Activated B cell treated with CpG ODN at 0.5 μM for 24 hours (primary cell): Measurements from ENCODE around the gene ARL16. TPM values are rescaled to one million over a fixed set of nuclear protein-coding genes. Genes with fewer than 3 reads are reported as not detected.

ENCODE experiments used
- ATAC-seq: fragments of 200-7000 bp; cut with Tn5 transposase; one replicate; pipeline ENCODE4 v1.10.0; 2021; ENCODE audit warnings: low read depth, mild to moderate bottlenecking, moderate library complexity
- CTCF ChIA-PET: fragments of 350-600 bp; sonication (Branson Sonifier 250); formaldehyde crosslinking; loops from one replicate; lab custom pipeline; 2021; ENCODE audit warnings: antibody characterized with exemption; lab: Charles Lee
- POLR2A ChIA-PET: fragments of 350-600 bp; sonication (Branson Sonifier 250); formaldehyde crosslinking; loops from one replicate; lab custom pipeline; 2021; ENCODE audit warnings: antibody characterized with exemption; lab: Charles Lee
- DNase-seq: peaks from one replicate; pipeline ENCODE4 v3.0.0; 2022
- H3K27ac Mint-ChIP-seq: one replicate; pipeline ENCODE4 v1.8.0; 2020; ENCODE audit warnings: mixed read lengths
- H3K27me3 Mint-ChIP-seq: one replicate; pipeline ENCODE4 v1.8.0; 2021; ENCODE audit warnings: mixed read lengths
- H3K36me3 Mint-ChIP-seq: one replicate; pipeline ENCODE4 v1.8.0; 2021; ENCODE audit warnings: low read depth, mixed read lengths
- H3K4me1 Mint-ChIP-seq: one replicate; pipeline ENCODE4 v1.8.0; 2021; ENCODE audit warnings: mixed read lengths
- H3K4me3 Mint-ChIP-seq: one replicate; pipeline ENCODE4 v1.8.0; 2020; ENCODE audit warnings: mild to moderate bottlenecking, mixed read lengths
- H3K9me3 Mint-ChIP-seq: one replicate; pipeline ENCODE4 v1.8.0; 2020; ENCODE audit warnings: mixed read lengths
- intact Hi-C: fragments of 100-400 bp; cut with micrococcal nuclease; formaldehyde crosslinking; loops from one replicate; pipeline ENCODE4 v1.15.1; 2024
- total RNA-seq: library from RNA; stranded (reverse); gene quantifications from 2 replicates; pipeline ENCODE4 v1.2.3, GENCODE V29; 2022
- TF ChIP-seq, protein P1 (sequence below): fragments of 200-600 bp; IDR thresholded peaks from one replicate; pipeline ENCODE4 v1.8.0; 2022; ENCODE audit warnings: antibody characterized with exemption, mild to moderate bottlenecking

ARL16 gene
- total RNA-seq, 1 donor from 2014 or later, result 33.3 TPM

DNA sequence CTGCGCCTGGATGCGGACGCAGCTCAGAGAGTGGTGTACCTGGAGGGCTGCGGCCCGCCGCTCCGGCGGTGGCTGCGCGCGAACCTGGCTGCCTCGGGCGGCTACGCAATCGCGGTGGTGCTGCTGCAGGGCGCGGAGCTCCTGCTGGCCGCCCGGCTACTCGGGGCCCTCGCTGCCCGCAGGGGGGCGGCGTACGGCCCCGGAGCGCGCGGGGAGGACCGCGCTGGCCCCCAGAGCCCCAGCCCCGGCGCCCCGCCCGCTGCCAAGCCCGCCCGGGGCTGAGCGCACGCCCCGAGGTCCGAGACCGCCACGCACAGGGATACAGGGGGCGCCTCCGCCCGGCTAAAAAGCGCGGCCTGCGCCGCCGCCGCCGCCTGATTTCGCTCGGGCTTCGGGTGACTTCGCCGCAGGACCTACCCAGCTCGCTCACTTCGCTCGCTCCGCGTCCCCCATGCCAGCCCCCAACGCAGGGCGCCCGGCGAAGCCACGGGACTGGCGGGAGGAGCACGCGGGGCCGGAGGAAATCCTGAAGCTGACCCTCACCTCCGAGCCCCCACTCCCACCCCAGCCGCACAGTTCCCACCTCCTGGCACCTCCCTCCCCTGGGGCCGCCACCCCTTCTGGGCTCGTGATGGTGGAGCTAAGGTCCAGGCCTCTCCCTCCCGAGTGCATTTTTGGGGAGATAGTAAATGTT, 35.4 kb downstream of the ARL16 start:
- Mint-ChIP-seq H3K4me1 (peaks cover 8% of the 10 kb centered on the region), H3K27me3 (peaks cover 19% of the 10 kb centered on the region), H3K4me3 (no peak overlapping the region), H3K27ac (no peak overlapping the region), H3K9me3 (no peaks in the 10 kb centered on the region), H3K36me3 (no peaks in the 10 kb centered on the region)
- POLR2A ChIA-PET, result no interaction called here
- TF ChIP-seq, protein P1, sequence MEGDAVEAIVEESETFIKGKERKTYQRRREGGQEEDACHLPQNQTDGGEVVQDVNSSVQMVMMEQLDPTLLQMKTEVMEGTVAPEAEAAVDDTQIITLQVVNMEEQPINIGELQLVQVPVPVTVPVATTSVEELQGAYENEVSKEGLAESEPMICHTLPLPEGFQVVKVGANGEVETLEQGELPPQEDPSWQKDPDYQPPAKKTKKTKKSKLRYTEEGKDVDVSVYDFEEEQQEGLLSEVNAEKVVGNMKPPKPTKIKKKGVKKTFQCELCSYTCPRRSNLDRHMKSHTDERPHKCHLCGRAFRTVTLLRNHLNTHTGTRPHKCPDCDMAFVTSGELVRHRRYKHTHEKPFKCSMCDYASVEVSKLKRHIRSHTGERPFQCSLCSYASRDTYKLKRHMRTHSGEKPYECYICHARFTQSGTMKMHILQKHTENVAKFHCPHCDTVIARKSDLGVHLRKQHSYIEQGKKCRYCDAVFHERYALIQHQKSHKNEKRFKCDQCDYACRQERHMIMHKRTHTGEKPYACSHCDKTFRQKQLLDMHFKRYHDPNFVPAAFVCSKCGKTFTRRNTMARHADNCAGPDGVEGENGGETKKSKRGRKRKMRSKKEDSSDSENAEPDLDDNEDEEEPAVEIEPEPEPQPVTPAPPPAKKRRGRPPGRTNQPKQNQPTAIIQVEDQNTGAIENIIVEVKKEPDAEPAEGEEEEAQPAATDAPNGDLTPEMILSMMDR, result no peak
- CTCF ChIA-PET, result interaction anchor here (0.6 kb wide), 1 partner anchor 135 kb away, joined by 3 read pairs; the partner anchor contains the start of gene ACTG1
- intact Hi-C loops, result no loop called here
- DNase-seq (no peak), ATAC-seq (no peak)

DNA sequence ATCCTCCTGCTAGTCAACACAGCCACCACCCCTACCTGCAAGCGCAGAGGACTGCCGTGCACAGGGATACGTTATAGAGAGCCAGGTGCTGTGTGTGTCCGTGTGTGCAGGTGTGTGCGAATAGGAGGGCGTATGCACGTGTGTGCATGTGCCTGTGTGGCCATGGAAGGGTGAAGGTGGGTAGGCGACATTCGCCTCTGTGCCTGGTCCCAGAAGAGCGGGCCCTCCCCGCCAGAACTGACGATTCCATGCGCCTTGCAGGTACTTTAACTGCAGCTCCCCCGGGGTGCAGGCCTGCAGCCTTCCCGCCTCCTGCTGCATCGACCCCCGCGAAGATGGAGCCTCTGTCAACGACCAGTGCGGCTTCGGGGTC, 36.0 kb downstream of the ARL16 start:
- no peak overlapping the region for H3K27ac Mint-ChIP-seq
- CTCF ChIA-PET, result interaction anchor here (0.6 kb wide), 1 partner anchor 135 kb away, joined by 3 read pairs; the partner anchor contains the start of gene ACTG1
- TF ChIP-seq, protein P1, result no peak
- intact Hi-C loops, result no loop called here
- ATAC-seq (no peak), DNase-seq (no peak)
- no peaks in the 10 kb centered on the region for H3K36me3 Mint-ChIP-seq
- H3K4me1 Mint-ChIP-seq, result peaks cover 2% of the 10 kb centered on the region
- H3K4me3 Mint-ChIP-seq, result no peak overlapping the region
- POLR2A ChIA-PET, result interaction anchor here (0.6 kb wide), 1 partner anchor 16 kb away, joined by 3 read pairs; no protein-coding TSS in a partner anchor
- H3K9me3 Mint-ChIP-seq, result no peaks in the 10 kb centered on the region
- peaks cover 19% of the 10 kb centered on the region for H3K27me3 Mint-ChIP-seq

DNA sequence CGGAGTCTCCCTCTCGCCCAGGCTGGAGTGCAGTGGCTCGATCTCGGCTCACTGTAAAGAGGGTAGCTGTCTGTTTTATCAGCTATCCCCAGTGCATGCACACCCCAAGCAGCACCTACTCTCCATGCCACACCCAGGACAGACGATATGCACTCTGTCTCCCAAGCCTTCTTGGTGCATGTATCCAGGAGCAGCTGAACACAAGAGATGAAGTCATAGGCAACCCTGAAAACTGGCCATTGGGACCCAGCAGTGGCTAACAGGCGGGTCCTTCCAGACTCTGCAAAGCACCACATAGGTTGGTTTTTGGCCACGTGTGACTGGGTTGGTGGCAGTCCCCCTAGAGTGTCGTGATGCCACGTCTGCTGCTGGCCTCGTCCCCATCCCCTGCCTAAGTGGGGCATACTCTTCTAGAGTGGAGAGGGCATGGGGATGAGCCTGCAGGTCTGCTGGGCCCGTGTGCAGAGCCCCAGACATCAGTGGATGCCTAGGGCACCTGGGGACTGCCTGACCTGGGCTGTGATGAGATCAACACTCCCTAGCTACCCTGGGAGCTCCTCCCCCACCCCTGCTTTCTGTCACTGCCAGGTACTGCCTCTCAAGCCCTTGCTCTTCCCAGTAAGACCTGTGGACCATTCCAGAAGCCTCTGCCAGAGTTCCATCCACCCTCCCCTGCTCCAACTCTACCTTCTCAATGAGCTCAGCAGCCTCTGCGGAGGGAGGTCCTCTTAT, 36.6 kb downstream of the ARL16 start:
- no peaks in the 10 kb centered on the region for H3K36me3 Mint-ChIP-seq
- ATAC-seq, result no peak
- intact Hi-C loops, result no loop called here
- peaks cover 2% of the 10 kb centered on the region for H3K4me1 Mint-ChIP-seq
- CTCF ChIA-PET, result no interaction called here
- no peak for DNase-seq
- no peak overlapping the region for H3K27ac Mint-ChIP-seq
- peaks cover 19% of the 10 kb centered on the region for H3K27me3 Mint-ChIP-seq
- TF ChIP-seq, protein P1, result no peak
- POLR2A ChIA-PET, result interaction anchor here (0.6 kb wide), 2 partner anchors 16 to 808 kb away, joined by 3 to 5 read pairs; no protein-coding TSS in a partner anchor
- no peaks in the 10 kb centered on the region for H3K9me3 Mint-ChIP-seq
- no peak overlapping the region for H3K4me3 Mint-ChIP-seq

DNA sequence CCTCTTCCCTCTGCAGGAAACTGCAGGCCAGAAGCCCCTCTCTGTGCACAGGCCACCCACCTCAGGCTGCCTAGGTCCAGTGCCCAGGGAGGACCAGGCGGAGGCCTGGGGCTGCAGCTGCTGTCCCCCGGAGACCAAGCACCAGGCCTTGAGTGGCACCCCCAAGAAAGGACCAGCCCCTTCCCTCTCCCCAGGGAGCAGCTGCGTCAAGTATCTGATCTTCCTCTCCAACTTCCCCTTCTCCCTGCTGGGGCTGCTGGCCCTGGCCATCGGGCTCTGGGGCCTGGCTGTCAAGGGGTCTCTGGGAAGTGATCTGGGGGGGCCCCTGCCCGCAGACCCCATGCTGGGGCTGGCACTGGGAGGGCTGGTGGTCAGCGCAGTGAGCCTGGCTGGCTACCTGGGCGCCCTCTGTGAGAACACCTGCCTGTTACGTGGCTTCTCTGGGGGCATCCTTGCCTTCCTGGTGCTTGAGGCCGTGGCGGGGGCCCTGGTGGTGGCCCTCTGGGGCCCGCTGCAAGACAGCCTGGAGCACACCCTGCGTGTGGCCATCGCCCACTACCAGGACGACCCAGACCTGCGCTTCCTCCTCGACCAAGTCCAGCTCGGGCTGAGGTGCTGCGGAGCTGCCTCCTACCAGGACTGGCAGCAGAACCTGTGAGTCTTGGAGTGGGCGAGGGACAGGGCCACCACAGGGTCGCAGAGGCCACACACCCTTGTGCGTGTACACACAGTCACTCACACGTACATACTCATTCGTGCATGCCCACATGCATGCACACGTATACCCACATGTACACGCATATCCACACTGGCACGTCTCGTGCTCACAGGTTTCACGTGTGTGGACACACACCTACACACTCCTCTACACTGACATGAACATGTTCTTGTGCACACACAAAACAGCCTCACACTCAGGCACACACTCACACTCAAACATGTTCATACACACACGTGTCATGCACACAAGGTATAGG, 38.3 kb downstream of the ARL16 start:
- CTCF ChIA-PET, result no interaction called here

More for the DNA sequence above, 38.3 kb downstream of the ARL16 start:
- Mint-ChIP-seq H3K27ac (no peak overlapping the region), H3K4me3 (no peak overlapping the region), H3K27me3 (peaks cover 13% of the 10 kb centered on the region), H3K4me1 (no peaks in the 10 kb centered on the region), H3K9me3 (no peaks in the 10 kb centered on the region), H3K36me3 (no peaks in the 10 kb centered on the region)
- POLR2A ChIA-PET, result no interaction called here
- TF ChIP-seq, protein P1, result no peak
- DNase-seq (no peak), ATAC-seq (no peak)
- intact Hi-C loops, result no loop called here
